Body of pancreas (tissue), 4 donors: ENCODE data around the gene SLC17A7.

Experiments used
- POLR2A ChIP-seq, 3 donors: fragments of 450-650 bp; IDR thresholded peaks; one replicate each; pipeline ENCODE4 v1.6.1; 2016; ENCODE audit warnings: antibody characterized with exemption in 3 of 3, mild to moderate bottlenecking in 2 of 3
- TF ChIP-seq, protein P1 (sequence below), 7 experiments: fragments of 450-650 bp in 4 of 7; fragments of 200-600 bp in 3 of 7; sonication (generic) in 3 of 7; IDR thresholded peaks; one replicate each; pipeline ENCODE4 v1.5.1; 2016 to 2019; ENCODE audit warnings: antibody characterized with exemption in 7 of 7

- TF ChIP-seq, protein P1, sequence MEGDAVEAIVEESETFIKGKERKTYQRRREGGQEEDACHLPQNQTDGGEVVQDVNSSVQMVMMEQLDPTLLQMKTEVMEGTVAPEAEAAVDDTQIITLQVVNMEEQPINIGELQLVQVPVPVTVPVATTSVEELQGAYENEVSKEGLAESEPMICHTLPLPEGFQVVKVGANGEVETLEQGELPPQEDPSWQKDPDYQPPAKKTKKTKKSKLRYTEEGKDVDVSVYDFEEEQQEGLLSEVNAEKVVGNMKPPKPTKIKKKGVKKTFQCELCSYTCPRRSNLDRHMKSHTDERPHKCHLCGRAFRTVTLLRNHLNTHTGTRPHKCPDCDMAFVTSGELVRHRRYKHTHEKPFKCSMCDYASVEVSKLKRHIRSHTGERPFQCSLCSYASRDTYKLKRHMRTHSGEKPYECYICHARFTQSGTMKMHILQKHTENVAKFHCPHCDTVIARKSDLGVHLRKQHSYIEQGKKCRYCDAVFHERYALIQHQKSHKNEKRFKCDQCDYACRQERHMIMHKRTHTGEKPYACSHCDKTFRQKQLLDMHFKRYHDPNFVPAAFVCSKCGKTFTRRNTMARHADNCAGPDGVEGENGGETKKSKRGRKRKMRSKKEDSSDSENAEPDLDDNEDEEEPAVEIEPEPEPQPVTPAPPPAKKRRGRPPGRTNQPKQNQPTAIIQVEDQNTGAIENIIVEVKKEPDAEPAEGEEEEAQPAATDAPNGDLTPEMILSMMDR (IDR thresholded peaks at IDR 0.05) = no peak
- no peak for TF ChIP-seq POLR2A (IDR thresholded peaks at IDR 0.05)
These were observed 4.1 kb downstream of the SLC17A7 start for GRCh38 chr19:49437231-49437630.
